Sigmoid colon (tissue), 3 donors: ENCODE measurements around the gene ZMIZ1.

Source experiments
- CTCF ChIP-seq, 4 experiments: fragments of 450-650 bp in 3 of 4; fragments of 200-600 bp in 1 of 4; IDR thresholded peaks; one replicate each; pipeline ENCODE4 v1.5.1; 2016 to 2019; ENCODE audit warnings: antibody characterized with exemption in 4 of 4, mild to moderate bottlenecking in 3 of 4, moderate library complexity in 2 of 4
- POLR2A ChIP-seq, 2 donors: fragments of 450-650 bp; IDR thresholded peaks; one replicate each; pipeline ENCODE4 v1.6.1; 2016; ENCODE audit warnings: antibody characterized with exemption in 2 of 2, mild to moderate bottlenecking in 2 of 2, moderate library complexity in 2 of 2

- TF ChIP-seq CTCF (IDR thresholded peaks at IDR 0.05), result no peak
- no peak for TF ChIP-seq POLR2A (IDR thresholded peaks at IDR 0.05)
These were observed 285.0 kb downstream of the ZMIZ1 start for GRCh38 chr10:79353726-79354125.
